Suprapubic skin (tissue), 4 donors: ENCODE data around the gene HPCAL1.

ENCODE experiments used
- CTCF ChIP-seq, 2 donors: fragments of 200-600 bp in 1 of 2; fragments of 450-650 bp in 1 of 2; sonication (generic) in 1 of 2; IDR thresholded peaks; one replicate each; pipeline ENCODE4 v1.5.1; 2016 to 2019; ENCODE audit warnings: antibody characterized with exemption in 2 of 2, mild to moderate bottlenecking in 1 of 2, moderate library complexity in 1 of 2
- EP300 ChIP-seq: sonication (generic); formaldehyde crosslinking; IDR thresholded peaks from one replicate; pipeline ENCODE4 v1.6.1; 2017; ENCODE audit warnings: antibody characterized with exemption
- POLR2AphosphoS5 ChIP-seq, 3 donors: sonication (generic); formaldehyde crosslinking; IDR thresholded peaks; one replicate each; pipeline ENCODE4 v1.6.1; 2017; ENCODE audit warnings: antibody characterized with exemption in 3 of 3

- TF ChIP-seq POLR2AphosphoS5 (IDR thresholded peaks at IDR 0.05) (no peak), CTCF (IDR thresholded peaks at IDR 0.05) (no peak), EP300 (no peak)
Measured at GRCh38 chr2:10397297-10397875, 94.7 kb downstream of the HPCAL1 start.
